GM06990 (cell line): ENCODE results near the gene KCNH5.

Experiments
- DNase-seq: peaks from one replicate; pipeline ENCODE4 v3.0.0-alpha.2; 2011; ENCODE audit not compliant: insufficient read length; ENCODE audit errors: extremely low read depth
- H3K27me3 ChIP-seq: replicated peaks from 2 replicates; pipeline ENCODE4 v1.6.0; 2011; ENCODE audit warnings: low read length; ENCODE audit not compliant: control insufficient read depth, insufficient read depth
- H3K36me3 ChIP-seq: 2 replicates; pipeline ENCODE4 v1.5.1; 2011; ENCODE audit warnings: low read length; ENCODE audit not compliant: control insufficient read depth, insufficient read depth
- H3K4me3 ChIP-seq: replicated peaks from 2 replicates; pipeline ENCODE4 v1.5.1; 2011; ENCODE audit warnings: low read depth, mild to moderate bottlenecking, control low read depth, low read length
- TF ChIP-seq, protein P1 (sequence below): IDR thresholded peaks from 2 replicates; pipeline ENCODE4 v1.5.1; 2011; ENCODE audit warnings: low read length, control low read depth, mild to moderate bottlenecking, inconsistent platforms; ENCODE audit not compliant: insufficient read depth, poor library complexity, severe bottlenecking

Gene KCNH5

GRCh38 chr14:62847168-62847567 lies 198.1 kb downstream of the KCNH5 start:
- Histone ChIP-seq H3K36me3 (no peaks in the 10 kb centered on the region), H3K27me3 (no peaks in the 10 kb centered on the region), H3K4me3 (no peak overlapping the region)
- TF ChIP-seq, protein P1, sequence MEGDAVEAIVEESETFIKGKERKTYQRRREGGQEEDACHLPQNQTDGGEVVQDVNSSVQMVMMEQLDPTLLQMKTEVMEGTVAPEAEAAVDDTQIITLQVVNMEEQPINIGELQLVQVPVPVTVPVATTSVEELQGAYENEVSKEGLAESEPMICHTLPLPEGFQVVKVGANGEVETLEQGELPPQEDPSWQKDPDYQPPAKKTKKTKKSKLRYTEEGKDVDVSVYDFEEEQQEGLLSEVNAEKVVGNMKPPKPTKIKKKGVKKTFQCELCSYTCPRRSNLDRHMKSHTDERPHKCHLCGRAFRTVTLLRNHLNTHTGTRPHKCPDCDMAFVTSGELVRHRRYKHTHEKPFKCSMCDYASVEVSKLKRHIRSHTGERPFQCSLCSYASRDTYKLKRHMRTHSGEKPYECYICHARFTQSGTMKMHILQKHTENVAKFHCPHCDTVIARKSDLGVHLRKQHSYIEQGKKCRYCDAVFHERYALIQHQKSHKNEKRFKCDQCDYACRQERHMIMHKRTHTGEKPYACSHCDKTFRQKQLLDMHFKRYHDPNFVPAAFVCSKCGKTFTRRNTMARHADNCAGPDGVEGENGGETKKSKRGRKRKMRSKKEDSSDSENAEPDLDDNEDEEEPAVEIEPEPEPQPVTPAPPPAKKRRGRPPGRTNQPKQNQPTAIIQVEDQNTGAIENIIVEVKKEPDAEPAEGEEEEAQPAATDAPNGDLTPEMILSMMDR: no peak
- no peak for DNase-seq

GRCh38 chr14:62844546-62844945 lies 200.7 kb downstream of the KCNH5 start:
- H3K27me3 ChIP-seq: no peaks in the 10 kb centered on the region
- no peaks in the 10 kb centered on the region for H3K36me3 ChIP-seq
- H3K4me3 ChIP-seq: no peak overlapping the region
- DNase-seq: no peak
- TF ChIP-seq, protein P1: no peak

- H3K36me3 ChIP-seq: no peaks in the 10 kb centered on the region
- no peak for DNase-seq
- H3K4me3 ChIP-seq: no peak overlapping the region
- TF ChIP-seq, protein P1: no peak
- H3K27me3 ChIP-seq: no peaks in the 10 kb centered on the region
Observed at GRCh38 chr14:62824086-62824485, 221.2 kb downstream of the KCNH5 start.

- Histone ChIP-seq H3K27me3 (no peaks in the 10 kb centered on the region), H3K4me3 (no peak overlapping the region), H3K36me3 (no peaks in the 10 kb centered on the region)
- no peak for DNase-seq
- TF ChIP-seq, protein P1: no peak
Observed at GRCh38 chr14:62819931-62820330, 225.3 kb downstream of the KCNH5 start.

DNA sequence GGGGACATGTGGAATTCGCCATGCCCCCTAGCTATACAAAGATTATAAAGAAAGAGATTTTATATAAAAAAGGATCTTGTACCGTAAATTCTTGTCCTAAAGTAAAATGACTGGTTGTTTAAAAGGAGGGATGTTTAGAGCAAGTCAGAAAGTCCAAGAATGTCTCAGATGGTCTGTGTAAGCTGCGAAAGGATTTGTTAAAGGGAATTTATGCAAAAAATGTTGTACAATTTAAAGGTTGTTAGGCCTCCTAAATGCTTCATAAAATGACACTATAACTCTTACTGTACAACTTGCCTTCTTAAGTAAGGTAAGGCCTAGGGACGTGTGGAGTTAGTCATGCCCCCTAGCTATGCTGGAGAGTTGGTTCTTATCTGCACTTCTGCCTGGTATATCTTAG lies 237.6 kb downstream of the KCNH5 start:
- DNase-seq: no peak
- TF ChIP-seq, protein P1: no peak
- H3K36me3 ChIP-seq: no peaks in the 10 kb centered on the region
- H3K27me3 ChIP-seq: no peaks in the 10 kb centered on the region
- H3K4me3 ChIP-seq: no peak overlapping the region

DNA sequence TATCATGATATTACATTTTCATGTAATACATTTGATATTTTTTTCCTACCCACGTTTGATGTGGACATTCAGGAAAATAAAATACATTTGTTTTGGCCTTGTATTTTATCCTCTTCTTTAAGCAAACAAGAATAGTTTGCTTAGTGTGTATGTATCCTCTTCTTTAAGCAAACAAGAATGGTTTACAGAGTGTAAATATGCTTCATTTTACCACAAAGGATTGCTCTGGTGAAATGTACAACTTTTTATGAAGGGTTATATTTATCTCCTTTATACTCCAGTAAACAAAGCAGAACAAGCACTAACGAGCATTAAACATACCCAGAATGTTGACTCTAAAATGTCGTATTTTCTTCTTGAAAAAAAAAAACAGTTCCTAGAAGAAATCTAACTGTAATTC lies 244.7 kb downstream of the KCNH5 start:
- no peak overlapping the region for H3K4me3 ChIP-seq
- TF ChIP-seq, protein P1: no peak
- H3K36me3 ChIP-seq: no peaks in the 10 kb centered on the region
- no peak for DNase-seq
- H3K27me3 ChIP-seq: no peaks in the 10 kb centered on the region
